Dendritic cell treated with granulocyte-macrophage colony-stimulating factor and Interleukin-4, amounts not matched to agents 40 ng/mL and 50 ng/mL, for 4 days (primary cell): ENCODE measurements around the gene RYR2.

Source experiments
- H3K27ac Mint-ChIP-seq: one replicate; pipeline ENCODE4 v1.8.0; 2022; ENCODE audit warnings: mild to moderate bottlenecking, mixed read lengths
- H3K27me3 Mint-ChIP-seq: one replicate; pipeline ENCODE4 v1.8.0; 2022; ENCODE audit warnings: mild to moderate bottlenecking, mixed read lengths
- H3K36me3 Mint-ChIP-seq: one replicate; pipeline ENCODE4 v1.8.0; 2022; ENCODE audit warnings: low read depth, mixed read lengths
- H3K4me1 Mint-ChIP-seq: one replicate; pipeline ENCODE4 v1.8.0; 2022; ENCODE audit warnings: low read depth, mixed read lengths
- H3K4me3 Mint-ChIP-seq: one replicate; pipeline ENCODE4 v1.8.0; 2022; ENCODE audit warnings: mild to moderate bottlenecking, moderate library complexity, mixed read lengths
- H3K9me3 Mint-ChIP-seq: one replicate; pipeline ENCODE4 v1.8.0; 2022; ENCODE audit warnings: mixed read lengths
- intact Hi-C: fragments of 100-400 bp; cut with micrococcal nuclease; formaldehyde crosslinking; loops from one replicate; pipeline ENCODE4 v1.15.0; 2022

RYR2 gene

DNA sequence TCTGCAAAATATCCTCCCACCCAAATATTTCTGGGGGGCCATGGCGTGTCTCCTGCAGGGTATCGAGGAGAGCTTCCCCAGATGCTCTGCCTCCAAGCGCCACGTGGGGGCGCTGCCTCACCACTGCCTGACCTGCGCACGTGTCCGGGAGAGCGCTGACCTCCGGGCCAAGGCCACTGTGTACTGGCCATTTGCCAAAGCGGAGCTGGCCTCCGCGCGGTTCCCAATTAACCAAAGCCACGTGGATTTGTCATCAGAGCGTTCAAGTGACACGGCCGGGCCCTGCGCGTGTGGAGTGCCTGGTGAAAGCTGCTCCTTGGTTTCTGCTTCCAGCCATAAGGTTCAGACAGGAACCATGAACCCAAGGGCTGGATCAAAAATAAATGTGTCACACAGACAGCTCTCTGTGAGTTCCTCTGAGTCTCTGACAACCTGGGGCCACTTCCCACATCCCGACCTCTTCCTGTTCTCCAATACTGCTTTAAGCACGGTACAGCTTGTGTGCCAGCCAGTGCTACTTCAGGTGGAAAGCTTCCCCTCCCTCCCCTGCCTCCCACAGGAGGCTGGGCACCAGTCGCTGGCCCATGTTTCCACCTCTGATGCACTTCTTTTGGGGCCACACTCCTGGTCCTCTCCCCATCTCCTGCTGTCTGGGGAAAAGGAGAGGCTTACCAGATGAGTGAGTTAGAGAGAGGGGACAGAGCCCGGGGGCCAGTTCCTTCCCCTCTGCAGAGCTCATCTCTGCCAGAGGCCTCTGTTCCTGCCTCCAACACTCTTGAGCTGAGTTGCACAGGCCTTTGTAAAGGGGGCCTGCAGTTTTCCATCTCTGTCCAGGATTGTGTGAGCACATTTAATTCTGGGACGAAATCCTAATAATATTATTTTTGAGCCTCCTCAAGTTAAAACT is 822.6 kb downstream of the RYR2 start:
- intact Hi-C loops: no loop called here
- Mint-ChIP-seq H3K4me1 (peaks cover 15% of the 10 kb centered on the region), H3K9me3 (no peaks in the 10 kb centered on the region), H3K4me3 (peak overlapping the region; percentile 70), H3K27me3 (peaks cover 2% of the 10 kb centered on the region), H3K36me3 (no peaks in the 10 kb centered on the region), H3K27ac (peak overlapping the region; percentile 52)

- Mint-ChIP-seq H3K36me3 (no peaks in the 10 kb centered on the region), H3K4me3 (no peak overlapping the region), H3K4me1 (peaks cover 9% of the 10 kb centered on the region), H3K27ac (no peak overlapping the region), H3K27me3 (peaks cover 2% of the 10 kb centered on the region), H3K9me3 (no peaks in the 10 kb centered on the region)
- intact Hi-C loops: no loop called here
Observed at GRCh38 chr1:237867380-237867888, 825.5 kb downstream of the RYR2 start.

- Mint-ChIP-seq H3K9me3 (no peaks in the 10 kb centered on the region), H3K4me1 (peaks cover 9% of the 10 kb centered on the region), H3K27me3 (peaks cover 2% of the 10 kb centered on the region), H3K4me3 (no peak overlapping the region), H3K27ac (no peak overlapping the region), H3K36me3 (no peaks in the 10 kb centered on the region)
- intact Hi-C loops: no loop called here
Observed at GRCh38 chr1:237868817-237869600, 827.0 kb downstream of the RYR2 start.

- intact Hi-C loops: no loop called here
- Mint-ChIP-seq H3K27ac (no peak overlapping the region), H3K36me3 (no peaks in the 10 kb centered on the region), H3K27me3 (no peaks in the 10 kb centered on the region), H3K4me3 (no peak overlapping the region), H3K4me1 (no peaks in the 10 kb centered on the region), H3K9me3 (no peaks in the 10 kb centered on the region)
Observed at GRCh38 chr1:237873487-237874211, 831.7 kb downstream of the RYR2 start.

- H3K27ac Mint-ChIP-seq: no peak overlapping the region
- no peak overlapping the region for H3K4me3 Mint-ChIP-seq
- no peaks in the 10 kb centered on the region for H3K4me1 Mint-ChIP-seq
- intact Hi-C loops: no loop called here
- no peaks in the 10 kb centered on the region for H3K9me3 Mint-ChIP-seq
- H3K36me3 Mint-ChIP-seq: no peaks in the 10 kb centered on the region
- no peaks in the 10 kb centered on the region for H3K27me3 Mint-ChIP-seq
Observed at GRCh38 chr1:237875291-237875690, 833.3 kb downstream of the RYR2 start.

- H3K27me3 Mint-ChIP-seq: no peaks in the 10 kb centered on the region
- no peaks in the 10 kb centered on the region for H3K9me3 Mint-ChIP-seq
- no peaks in the 10 kb centered on the region for H3K4me1 Mint-ChIP-seq
- intact Hi-C loops: no loop called here
- no peak overlapping the region for H3K27ac Mint-ChIP-seq
- no peaks in the 10 kb centered on the region for H3K36me3 Mint-ChIP-seq
- no peak overlapping the region for H3K4me3 Mint-ChIP-seq
Observed at GRCh38 chr1:237877631-237878030, 835.6 kb downstream of the RYR2 start.

DNA sequence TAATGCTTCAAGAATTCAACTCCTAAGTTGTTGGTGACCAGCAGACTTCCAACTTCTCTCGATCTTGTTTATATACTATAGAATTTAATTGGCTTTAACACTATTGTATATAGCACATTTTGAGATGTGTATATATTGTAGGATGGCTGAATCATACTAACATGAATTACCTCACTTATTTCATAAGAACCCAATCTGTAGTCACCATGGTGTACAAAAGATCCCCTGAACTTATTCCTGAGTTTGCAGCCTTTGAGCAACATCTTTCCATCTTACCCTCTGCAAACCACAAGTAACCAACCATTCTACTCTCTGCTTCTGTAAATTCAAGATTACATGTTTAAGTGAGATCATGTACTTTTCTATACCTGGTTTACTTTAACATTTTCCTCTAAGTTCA is 836.4 kb downstream of the RYR2 start:
- Mint-ChIP-seq H3K4me3 (no peak overlapping the region), H3K27me3 (no peaks in the 10 kb centered on the region), H3K4me1 (no peaks in the 10 kb centered on the region), H3K9me3 (no peaks in the 10 kb centered on the region), H3K27ac (no peak overlapping the region), H3K36me3 (no peaks in the 10 kb centered on the region)
- intact Hi-C loops: no loop called here

GRCh38 chr1:237879195-237879594 is 837.2 kb downstream of the RYR2 start:
- Mint-ChIP-seq H3K27me3 (no peaks in the 10 kb centered on the region), H3K4me3 (no peak overlapping the region), H3K36me3 (no peaks in the 10 kb centered on the region), H3K9me3 (no peaks in the 10 kb centered on the region), H3K27ac (no peak overlapping the region), H3K4me1 (no peaks in the 10 kb centered on the region)
- intact Hi-C loops: no loop called here
